Muscle of leg (tissue), 9 donors: Measurements from ENCODE around the gene ZFX. TPM values are rescaled to one million over a fixed set of nuclear protein-coding genes. Genes with fewer than 3 reads are reported as not detected.

ENCODE experiments used
- polyA plus RNA-seq, 8 donors: library from polyadenylated mRNA; unstranded; fragments of 120-200 nt; gene quantifications; one replicate each; pipeline versions ENCODE4 v1.2.1 to v1.2.3, GENCODE V29; 2013; ENCODE audit warnings: inconsistent platforms in 1 of 8, low replicate concordance in 1 of 8; ENCODE audit not compliant: insufficient read length in 8 of 8, insufficient read depth in 1 of 8
- total RNA-seq: library from RNA; stranded (reverse); fragments of 120-200 nt; gene quantifications from one replicate; pipeline ENCODE4 v1.2.4, GENCODE V29; 2013

The ZFX gene
- total and polyA plus RNA-seq, 9 donors, result 13.8 to 47.7 (median 16.3) TPM

Other genes with a start within 250 kb of the ZFX start
- 15.6 TPM for gene APOO, start 241.8 kb upstream of the ZFX start, total RNA-seq
- gene APOO, start 241.8 kb upstream of the ZFX start, polyA plus RNA-seq, result 10 to 100 TPM; 14.9 to 18.7 (median 16.7) TPM
- gene CXorf58, start 241.7 kb upstream of the ZFX start, total RNA-seq, result 0.04 TPM
- gene CXorf58, start 241.7 kb upstream of the ZFX start, polyA plus RNA-seq, result under 1 TPM in 2 of 8 donors, not detected in 6; 0.09 to 0.10 TPM
- gene KLHL15, start 122.5 kb upstream of the ZFX start, total RNA-seq, result 12.5 TPM
- gene KLHL15, start 122.5 kb upstream of the ZFX start, polyA plus RNA-seq, result 10 to 100 TPM in 4 of 8 donors, 1 to 10 TPM in 4; 7.0 to 12.9 (median 9.7) TPM
- gene EIF2S3, start 94.8 kb upstream of the ZFX start, total RNA-seq, result 144 TPM
- 100 to 1,000 TPM; 105 to 142 (median 115) TPM for gene EIF2S3, start 94.8 kb upstream of the ZFX start, polyA plus RNA-seq
- gene SUPT20HL2, start 164.3 kb downstream of the ZFX start, total RNA-seq, result 0.09 TPM
- gene SUPT20HL2, start 164.3 kb downstream of the ZFX start, polyA plus RNA-seq, result under 1 TPM in 6 of 8 donors, not detected in 2; 0.09 to 0.22 (median 0.13) TPM
- gene SUPT20HL1, start 210.9 kb downstream of the ZFX start, total RNA-seq, result 0.04 TPM
- gene SUPT20HL1, start 210.9 kb downstream of the ZFX start, polyA plus RNA-seq, result under 1 TPM in 4 of 8 donors, not detected in 4; 0.07 to 0.26 (median 0.13) TPM